ENCODE results near the gene GSX1. TPM values are rescaled to one million over a fixed set of nuclear protein-coding genes. Genes with fewer than 3 reads are reported as not detected.

GSX1 gene
- polyA plus RNA-seq, 1 donor from 2014 or later, result not detected

DNA sequence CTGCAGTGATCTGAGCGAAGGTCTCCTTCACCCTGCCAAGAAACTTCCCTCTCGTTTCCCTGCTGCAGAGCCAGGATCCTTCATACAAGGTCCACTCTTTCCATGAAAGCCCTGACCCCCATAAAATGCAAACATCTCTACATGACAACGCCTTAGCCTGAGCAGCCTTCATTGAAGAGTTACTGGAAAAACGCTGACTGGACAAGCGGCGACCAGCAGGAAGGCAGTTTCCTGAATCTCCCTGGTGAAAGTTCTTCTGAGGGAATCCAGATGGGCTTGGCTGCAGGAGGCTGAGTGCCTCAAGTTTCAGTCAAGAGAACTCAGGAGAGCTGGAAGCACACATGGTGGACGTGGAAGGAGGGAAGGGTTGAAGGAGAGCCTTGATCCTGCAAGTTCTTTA is 17.7 kb downstream of the GSX1 start:
- Histone ChIP-seq H2AFZ (ENCODE audit: low read depth, low read length) (no peak overlapping the region), H4K20me1 (ENCODE audit: insufficient read depth) (no peaks in the 10 kb centered on the region), H3K9ac (ENCODE audit: low read length) (no peak overlapping the region), H3K4me3 (ENCODE audit: low read length) (no peak overlapping the region), H3F3A (ENCODE audit: insufficient read depth, low read length, poor library complexity, severe bottlenecking) (no peaks in the 10 kb centered on the region), H3K27ac (ENCODE audit: low read length) (no peak overlapping the region), H3K79me2 (replicated peaks; ENCODE audit: insufficient read depth, low read length) (no peaks in the 10 kb centered on the region), H3K4me2 (ENCODE audit: low read length) (no peak overlapping the region), H3K9me2 (ENCODE audit: insufficient read depth, low read length) (no peaks in the 10 kb centered on the region), H3K27me3 (ENCODE audit: insufficient read depth, low read depth, low read length) (peaks cover 4% of the 10 kb centered on the region), H3K36me3 (ENCODE audit: insufficient read depth, low read length) (no peaks in the 10 kb centered on the region), H3K9me3 (ENCODE audit: low read length) (no peaks in the 10 kb centered on the region)
- no peak for TF ChIP-seq TAF1 (IDR thresholded peaks at IDR 0.05; ENCODE audit: low read depth)
- TF ChIP-seq MXI1 (conservative IDR thresholded peaks at IDR 0.05; ENCODE audit: poor library complexity, severe bottlenecking), result no peak
- TF ChIP-seq, protein P1, sequence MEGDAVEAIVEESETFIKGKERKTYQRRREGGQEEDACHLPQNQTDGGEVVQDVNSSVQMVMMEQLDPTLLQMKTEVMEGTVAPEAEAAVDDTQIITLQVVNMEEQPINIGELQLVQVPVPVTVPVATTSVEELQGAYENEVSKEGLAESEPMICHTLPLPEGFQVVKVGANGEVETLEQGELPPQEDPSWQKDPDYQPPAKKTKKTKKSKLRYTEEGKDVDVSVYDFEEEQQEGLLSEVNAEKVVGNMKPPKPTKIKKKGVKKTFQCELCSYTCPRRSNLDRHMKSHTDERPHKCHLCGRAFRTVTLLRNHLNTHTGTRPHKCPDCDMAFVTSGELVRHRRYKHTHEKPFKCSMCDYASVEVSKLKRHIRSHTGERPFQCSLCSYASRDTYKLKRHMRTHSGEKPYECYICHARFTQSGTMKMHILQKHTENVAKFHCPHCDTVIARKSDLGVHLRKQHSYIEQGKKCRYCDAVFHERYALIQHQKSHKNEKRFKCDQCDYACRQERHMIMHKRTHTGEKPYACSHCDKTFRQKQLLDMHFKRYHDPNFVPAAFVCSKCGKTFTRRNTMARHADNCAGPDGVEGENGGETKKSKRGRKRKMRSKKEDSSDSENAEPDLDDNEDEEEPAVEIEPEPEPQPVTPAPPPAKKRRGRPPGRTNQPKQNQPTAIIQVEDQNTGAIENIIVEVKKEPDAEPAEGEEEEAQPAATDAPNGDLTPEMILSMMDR (IDR thresholded peaks at IDR 0.05; ENCODE audit: poor library complexity, severe bottlenecking), result no peak
- TF ChIP-seq POLR2AphosphoS5 (IDR thresholded peaks at IDR 0.05), result no peak
- no peak for TF ChIP-seq RAD21 (conservative IDR thresholded peaks at IDR 0.05)
- TF ChIP-seq EP300 (conservative IDR thresholded peaks at IDR 0.05; ENCODE audit: poor library complexity, severe bottlenecking), result no peak
- TF ChIP-seq SMC3 (conservative IDR thresholded peaks at IDR 0.05; ENCODE audit: poor library complexity), result no peak
- TF ChIP-seq, protein P2, sequence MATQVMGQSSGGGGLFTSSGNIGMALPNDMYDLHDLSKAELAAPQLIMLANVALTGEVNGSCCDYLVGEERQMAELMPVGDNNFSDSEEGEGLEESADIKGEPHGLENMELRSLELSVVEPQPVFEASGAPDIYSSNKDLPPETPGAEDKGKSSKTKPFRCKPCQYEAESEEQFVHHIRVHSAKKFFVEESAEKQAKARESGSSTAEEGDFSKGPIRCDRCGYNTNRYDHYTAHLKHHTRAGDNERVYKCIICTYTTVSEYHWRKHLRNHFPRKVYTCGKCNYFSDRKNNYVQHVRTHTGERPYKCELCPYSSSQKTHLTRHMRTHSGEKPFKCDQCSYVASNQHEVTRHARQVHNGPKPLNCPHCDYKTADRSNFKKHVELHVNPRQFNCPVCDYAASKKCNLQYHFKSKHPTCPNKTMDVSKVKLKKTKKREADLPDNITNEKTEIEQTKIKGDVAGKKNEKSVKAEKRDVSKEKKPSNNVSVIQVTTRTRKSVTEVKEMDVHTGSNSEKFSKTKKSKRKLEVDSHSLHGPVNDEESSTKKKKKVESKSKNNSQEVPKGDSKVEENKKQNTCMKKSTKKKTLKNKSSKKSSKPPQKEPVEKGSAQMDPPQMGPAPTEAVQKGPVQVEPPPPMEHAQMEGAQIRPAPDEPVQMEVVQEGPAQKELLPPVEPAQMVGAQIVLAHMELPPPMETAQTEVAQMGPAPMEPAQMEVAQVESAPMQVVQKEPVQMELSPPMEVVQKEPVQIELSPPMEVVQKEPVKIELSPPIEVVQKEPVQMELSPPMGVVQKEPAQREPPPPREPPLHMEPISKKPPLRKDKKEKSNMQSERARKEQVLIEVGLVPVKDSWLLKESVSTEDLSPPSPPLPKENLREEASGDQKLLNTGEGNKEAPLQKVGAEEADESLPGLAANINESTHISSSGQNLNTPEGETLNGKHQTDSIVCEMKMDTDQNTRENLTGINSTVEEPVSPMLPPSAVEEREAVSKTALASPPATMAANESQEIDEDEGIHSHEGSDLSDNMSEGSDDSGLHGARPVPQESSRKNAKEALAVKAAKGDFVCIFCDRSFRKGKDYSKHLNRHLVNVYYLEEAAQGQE (IDR thresholded peaks at IDR 0.05; ENCODE audit: borderline replicate concordance), result no peak
- no peak for TF ChIP-seq EZH2 (IDR thresholded peaks at IDR 0.05; ENCODE audit: borderline replicate concordance, insufficient read depth, low read length, poor library complexity, severe bottlenecking)

DNA sequence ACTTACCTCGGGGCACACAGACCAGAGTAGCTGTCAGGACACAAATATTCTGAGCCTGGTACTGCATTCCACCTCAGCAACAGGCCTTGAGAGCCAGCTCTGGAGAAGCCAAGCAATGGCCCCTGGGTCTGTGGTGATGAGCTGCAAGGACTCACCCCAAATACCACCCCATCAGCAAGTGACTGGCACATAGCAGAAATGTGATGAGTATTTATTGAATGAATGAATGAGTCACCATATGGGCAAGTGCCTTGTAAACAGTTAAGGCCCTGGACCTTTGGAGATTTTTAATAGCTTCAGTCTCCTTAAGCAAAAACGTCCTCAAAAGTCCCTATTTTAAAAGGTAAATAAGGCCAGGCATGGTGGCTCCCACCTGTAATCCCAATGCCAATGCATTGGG is 18.2 kb downstream of the GSX1 start:
- no peaks in the 10 kb centered on the region for H3K9me3 ChIP-seq (ENCODE audit: low read length)

More for the DNA sequence above, 18.2 kb downstream of the GSX1 start:
- H3K4me3 ChIP-seq (ENCODE audit: low read length), result no peak overlapping the region
- H2AFZ ChIP-seq (ENCODE audit: low read depth, low read length), result no peak overlapping the region
- no peak for TF ChIP-seq MXI1 (conservative IDR thresholded peaks at IDR 0.05; ENCODE audit: poor library complexity, severe bottlenecking)
- no peak for TF ChIP-seq EZH2 (IDR thresholded peaks at IDR 0.05; ENCODE audit: borderline replicate concordance, insufficient read depth, low read length, poor library complexity, severe bottlenecking)
- TF ChIP-seq RAD21 (conservative IDR thresholded peaks at IDR 0.05), result no peak
- TF ChIP-seq, protein P1 (IDR thresholded peaks at IDR 0.05; ENCODE audit: poor library complexity, severe bottlenecking), result no peak
- no peak for TF ChIP-seq TAF1 (IDR thresholded peaks at IDR 0.05; ENCODE audit: low read depth)
- TF ChIP-seq, protein P2 (IDR thresholded peaks at IDR 0.05; ENCODE audit: borderline replicate concordance), result no peak
- TF ChIP-seq EP300 (conservative IDR thresholded peaks at IDR 0.05; ENCODE audit: poor library complexity, severe bottlenecking), result no peak
- TF ChIP-seq SMC3 (conservative IDR thresholded peaks at IDR 0.05; ENCODE audit: poor library complexity), result no peak
- no peaks in the 10 kb centered on the region for H3K36me3 ChIP-seq (ENCODE audit: insufficient read depth, low read length)
- H3K27ac ChIP-seq (ENCODE audit: low read length), result no peak overlapping the region
- no peaks in the 10 kb centered on the region for H4K20me1 ChIP-seq (ENCODE audit: insufficient read depth)
- no peak overlapping the region for H3K4me2 ChIP-seq (ENCODE audit: low read length)
- H3F3A ChIP-seq (ENCODE audit: insufficient read depth, low read length, poor library complexity, severe bottlenecking), result no peaks in the 10 kb centered on the region
- H3K9ac ChIP-seq (ENCODE audit: low read length), result no peak overlapping the region
- no peaks in the 10 kb centered on the region for H3K79me2 ChIP-seq (replicated peaks; ENCODE audit: insufficient read depth, low read length)
- H3K27me3 ChIP-seq (ENCODE audit: insufficient read depth, low read depth, low read length), result peaks cover 4% of the 10 kb centered on the region
- no peaks in the 10 kb centered on the region for H3K9me2 ChIP-seq (ENCODE audit: insufficient read depth, low read length)

Data from neural cell (in vitro differentiated cells).